Stimulated activated CD8-positive, alpha-beta memory T cell treated with anti-CD3 and anti-CD28 coated beads, Interleukin-12 subunit alpha, Interleukin-12 subunit beta, amount 100 ng/mL, for 24 hours (primary cell): Measurements from ENCODE around the gene JAZF1.
"Not testable (repeated sequence)": the region's sequence is repeated elsewhere in the genome, so short reads cannot be mapped to it uniquely, and the experiment has no call there.

Experiments used
- DNase-seq: peaks from one replicate; pipeline ENCODE4 v3.0.0-alpha.2; 2020; ENCODE audit errors: extremely low read depth

The JAZF1 gene

DNA sequence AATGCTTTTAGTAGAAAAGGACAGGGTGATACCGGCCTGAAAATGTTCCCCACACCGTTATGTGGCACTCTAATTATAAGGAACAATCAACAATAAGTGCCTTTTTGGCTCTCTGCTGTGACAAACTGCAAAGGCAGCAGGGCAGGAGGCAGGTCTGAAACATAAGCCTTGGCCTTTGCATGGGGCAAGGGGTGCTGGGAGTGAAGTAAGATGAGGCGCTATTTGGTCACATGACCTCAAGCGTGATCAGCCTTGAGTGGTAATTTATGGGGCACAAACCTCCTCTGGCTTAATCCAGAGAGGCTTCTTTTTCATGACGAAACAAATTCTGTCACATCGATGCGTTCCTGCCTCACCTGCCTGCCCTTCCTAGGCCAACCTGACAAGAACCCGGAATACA is 237.9 kb downstream of the JAZF1 start:
- DNase-seq: no peak

DNA sequence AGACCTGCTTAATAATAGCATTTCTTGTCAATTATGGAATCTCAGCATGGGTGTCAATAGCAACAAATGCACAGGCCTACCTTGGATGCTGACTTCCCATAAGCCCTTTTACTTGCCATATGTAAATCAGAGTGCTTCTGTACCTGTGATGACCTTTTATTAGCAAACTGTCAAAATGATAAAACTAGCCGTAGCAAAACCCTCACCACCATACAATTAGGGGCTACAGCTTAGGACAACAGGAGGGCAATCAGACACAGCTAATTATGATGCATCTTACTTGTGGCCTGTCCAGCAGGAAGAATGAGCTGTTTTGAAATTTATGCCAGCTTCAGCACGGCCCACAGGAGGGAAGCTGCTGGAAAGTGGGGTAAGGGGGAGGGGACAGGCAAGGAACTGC is 239.1 kb downstream of the JAZF1 start:
- no peak for DNase-seq

DNA sequence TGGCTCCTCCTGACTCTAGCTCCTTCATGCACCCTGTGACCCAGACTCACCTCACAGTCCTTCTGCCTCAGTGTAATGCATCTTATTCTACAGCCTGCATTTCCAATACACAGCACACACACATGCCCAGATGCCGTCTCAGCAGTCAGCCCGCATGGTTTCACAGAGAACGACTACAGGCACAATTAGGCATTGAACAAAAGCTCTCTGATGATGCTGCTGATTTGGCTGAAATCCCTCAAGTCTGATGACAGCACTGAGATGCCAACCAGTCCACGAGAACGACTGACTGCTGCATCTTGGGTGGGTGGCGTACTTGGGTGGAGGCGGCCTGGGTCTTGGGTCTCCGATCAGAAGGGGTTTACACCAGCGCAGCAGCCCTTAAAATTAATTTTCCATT is 240.3 kb downstream of the JAZF1 start:
- no peak for DNase-seq

DNA sequence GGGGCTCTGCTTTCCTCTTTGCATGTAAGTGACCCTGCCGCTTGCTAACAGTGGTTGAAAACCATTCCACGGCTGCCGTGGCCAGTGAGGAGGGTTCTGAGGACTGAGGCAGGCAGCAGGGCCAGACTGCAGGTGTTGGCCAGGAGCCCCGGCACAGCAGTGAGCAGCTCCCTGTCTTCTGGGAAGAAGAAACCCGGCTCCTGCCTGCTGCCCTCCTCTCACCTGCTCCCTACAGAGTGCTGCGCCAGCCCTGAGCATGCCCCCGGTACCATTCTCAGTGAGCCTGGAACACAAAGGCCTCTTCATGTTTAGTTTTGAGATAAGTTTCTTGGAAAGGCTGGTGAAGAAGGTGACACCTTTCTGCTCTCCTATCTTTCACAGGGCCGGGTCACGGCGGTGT is 240.7 kb downstream of the JAZF1 start:
- no peak for DNase-seq

DNA sequence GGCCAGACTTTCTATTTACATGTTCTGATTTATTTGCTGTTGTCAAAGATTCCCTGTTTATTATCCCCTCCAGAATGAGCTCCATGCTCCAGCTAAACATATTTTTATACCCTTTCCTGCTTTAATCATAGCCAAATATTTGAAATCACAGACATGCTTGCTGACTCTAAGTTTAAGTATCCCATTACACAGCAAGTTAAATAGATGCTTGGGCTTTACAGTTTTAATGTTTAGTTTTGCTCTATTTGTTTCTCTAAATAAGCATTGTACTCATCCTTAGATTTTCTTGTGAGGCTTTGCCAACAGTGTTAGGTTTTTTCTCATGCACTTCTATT is 243.9 kb downstream of the JAZF1 start:
- no peak for DNase-seq

DNA sequence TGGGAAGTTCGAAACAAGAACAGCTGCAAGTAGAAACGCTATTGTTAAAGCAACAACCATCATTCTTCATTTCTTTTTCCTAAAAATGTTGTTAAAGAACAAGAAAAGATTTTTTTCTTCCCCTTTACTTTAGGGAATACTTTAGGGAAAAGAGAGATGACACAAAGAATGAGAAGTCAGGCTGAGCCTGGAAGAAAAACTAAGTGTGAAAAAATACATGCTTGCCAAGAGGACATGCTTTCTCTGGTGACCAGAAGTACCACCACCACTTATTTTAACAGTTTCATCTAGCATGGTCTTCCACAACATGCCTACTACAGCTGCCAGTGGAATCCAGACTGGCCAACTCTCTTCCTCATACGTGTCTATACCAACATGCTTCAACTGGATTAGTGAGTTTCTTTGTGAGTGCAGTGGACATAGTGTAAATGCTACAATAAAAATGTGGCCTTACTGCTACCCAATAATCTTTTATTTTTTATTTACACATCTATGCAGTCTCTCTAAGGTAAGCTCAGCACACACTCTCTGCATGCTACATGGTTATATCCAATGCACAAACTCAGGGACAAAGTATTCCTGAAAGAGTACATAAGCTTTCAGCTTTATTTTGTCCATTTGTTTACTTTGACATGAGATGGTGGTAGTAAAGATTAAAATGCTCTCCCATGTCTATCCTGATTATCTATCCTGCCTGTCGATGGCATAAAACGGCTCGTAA is 244.4 kb downstream of the JAZF1 start:
- DNase-seq: no peak

DNA sequence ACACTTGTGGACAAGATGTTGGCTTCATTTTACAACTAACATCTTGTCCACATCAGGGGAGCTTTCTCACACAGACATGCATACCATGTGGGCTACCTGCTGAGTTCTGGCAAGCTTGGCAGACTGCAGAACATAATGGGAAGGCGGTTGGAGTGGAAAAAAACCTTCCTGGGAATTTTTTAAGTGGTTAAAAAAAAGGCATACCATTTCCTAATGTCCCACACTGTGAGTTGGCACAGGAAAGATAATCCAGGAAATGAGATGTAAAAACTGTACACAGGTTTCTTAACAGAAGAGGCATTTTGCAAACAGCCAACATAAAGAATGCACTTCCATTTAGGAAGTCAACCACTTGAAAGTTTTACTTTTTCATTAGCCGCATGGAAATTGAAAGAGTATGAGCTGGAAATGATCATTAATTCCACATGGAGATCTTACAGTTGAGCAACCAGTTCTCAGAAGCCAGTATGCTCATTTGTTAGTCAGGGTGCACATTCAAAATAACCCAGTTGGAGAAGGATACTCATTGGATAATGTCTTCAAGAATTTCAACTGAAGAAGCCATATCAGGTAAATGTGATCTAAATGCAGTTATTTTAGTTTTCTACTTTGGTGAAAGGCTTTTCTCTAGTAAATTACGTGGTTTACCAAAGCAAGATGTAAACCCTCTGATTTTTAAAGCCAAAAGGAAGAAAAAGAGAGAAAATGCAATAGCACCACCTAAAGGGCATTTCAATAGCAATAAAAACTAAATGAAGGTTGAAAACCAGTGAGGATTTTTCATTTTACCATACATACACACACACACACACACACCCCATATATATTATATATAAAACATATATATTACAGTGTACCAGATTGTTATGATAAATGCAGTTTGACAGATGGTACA is 246.7 kb downstream of the JAZF1 start:
- no peak for DNase-seq

DNA sequence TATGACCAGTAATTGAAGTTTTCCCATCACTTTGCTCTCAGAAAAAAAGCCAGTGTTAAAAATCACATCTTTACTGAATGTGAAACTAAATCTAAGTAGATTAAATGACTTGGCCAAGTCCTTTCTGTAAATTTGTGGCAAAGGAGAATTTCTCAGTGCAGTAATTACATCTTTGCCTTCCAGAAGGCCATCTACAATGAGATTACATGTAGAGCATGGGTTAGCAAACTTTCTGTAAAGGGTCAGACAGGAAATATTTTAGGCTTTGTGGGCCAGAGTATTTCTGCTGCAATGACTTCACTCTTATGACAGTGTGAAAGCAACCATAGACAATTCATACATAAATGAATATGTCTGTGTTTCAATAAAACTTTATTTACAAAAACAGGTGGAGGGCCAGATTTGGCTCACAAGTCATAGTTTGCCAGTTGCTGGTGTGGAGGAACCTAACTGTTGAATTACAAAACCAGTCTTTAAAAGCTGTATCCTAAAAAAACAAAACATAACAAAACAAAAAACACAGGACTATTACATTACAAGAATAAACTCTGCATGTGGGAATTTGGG is 249.6 kb downstream of the JAZF1 start:
- DNase-seq: no peak

DNA sequence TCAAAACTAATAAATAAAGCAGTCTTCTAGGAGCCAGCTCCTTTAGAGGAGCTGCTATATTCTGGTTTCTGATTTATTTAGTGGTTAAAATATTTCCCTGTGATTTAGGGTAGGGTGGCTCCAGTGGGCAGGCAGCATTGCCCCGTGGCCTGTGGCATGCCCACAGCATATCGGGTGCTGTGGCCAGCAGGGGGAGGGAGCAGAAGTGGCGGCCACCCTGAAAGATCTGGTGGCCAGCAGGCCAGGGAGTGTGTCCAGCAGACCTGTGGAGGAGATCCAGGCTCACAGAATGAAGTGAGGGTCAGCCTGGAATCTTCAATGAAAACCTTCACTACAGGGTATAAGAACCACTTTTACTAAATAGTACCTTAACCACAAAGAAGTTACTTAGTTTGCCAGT is 251.5 kb downstream of the JAZF1 start:
- DNase-seq: no peak

DNA sequence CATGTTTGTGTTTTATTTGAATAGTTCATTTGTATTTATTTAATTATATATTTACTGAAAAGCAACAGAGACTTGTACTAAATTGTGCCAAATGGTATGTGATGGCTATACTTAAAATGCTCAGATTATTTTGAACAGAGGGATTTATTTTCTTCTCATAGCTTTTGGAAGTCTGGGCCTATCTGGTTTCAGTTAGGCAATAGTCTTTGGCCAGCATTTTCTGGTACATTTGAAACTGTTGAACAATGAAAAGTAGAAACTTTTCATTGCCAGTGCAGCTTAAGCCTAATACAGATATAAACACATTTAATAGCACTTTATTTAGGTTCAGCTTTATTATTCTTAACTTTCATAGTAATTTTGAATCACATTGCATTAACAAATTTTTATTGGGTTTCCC is 252.6 kb downstream of the JAZF1 start:
- no peak for DNase-seq

DNA sequence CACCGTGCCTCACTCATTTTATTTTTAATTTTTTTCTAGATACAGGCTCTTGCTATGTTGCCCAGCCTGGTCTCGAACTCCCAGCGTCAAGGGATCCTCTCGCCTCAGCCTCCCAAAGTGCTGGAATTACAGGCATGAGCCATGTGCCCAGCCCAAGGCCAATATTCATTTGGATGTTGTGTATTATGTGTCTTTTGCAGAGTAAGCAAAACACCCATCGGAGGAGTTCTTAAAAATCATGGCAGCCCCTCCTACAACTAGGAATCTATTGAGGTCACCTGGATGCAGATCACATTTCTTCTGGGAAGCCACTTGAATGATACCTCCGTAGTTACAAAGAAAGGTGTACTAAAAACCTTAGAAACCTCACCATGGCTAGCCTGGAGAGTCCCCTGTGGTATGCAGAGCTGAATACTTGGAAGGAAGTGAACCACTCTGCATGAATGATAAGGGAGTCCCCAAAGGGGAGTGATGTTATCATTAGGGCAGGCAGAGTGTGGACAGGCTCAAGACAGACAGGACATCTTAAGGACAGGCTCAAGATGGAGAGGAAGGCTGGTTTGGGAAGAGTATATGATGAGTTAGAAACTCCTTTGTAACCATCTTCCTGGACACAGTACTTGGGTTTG is 254.9 kb downstream of the JAZF1 start:
- no peak for DNase-seq

DNA sequence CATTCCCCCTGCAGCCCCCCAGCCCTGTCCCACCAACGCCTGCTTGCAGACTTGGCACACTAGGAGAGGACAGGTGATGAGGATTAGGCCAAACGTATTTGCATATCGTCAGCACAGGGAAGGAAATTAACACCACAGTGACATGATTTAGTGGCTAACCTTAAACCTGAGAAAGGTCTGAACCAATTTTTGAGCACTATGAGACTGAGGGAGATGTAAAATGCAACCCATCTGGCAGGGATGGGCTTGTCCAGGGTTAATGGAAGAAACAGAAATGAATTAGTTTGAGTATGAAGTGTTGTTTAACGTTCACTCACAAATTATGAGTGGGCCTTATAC is 257.0 kb downstream of the JAZF1 start:
- no peak for DNase-seq

DNA sequence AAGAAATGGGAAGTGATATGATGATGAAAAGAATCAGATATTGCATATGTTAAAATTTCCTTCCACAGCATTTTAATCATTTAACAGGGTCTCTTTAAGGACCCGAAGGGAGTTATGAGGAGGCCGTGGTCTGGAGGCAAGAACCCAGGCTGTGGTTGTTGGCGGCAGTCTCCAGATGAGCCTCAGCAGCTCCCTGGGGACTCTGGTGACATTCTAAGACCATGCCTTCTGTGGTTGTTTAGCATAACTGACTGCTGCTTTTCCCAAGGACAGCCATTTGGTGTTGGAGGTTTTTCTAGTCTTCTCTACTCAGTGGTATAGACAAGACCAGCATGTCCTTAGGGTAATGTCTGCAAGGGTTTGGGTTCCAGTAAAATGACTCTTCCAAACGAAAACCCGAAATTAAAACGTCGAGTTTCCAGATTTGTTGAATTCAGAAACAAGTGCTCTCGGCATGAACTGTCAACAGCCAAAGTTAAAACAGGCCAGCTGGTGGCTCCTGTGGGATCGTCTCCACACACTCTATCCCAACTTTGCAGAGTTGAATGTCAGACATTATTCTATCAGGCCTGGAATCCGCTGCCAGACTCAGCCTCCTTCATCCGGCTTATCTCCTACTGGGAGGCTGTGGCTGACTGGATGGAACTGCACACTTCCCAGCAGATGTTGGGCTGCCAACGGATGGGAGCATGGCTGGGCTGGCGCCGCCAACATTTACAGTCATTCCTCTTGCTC is 257.5 kb downstream of the JAZF1 start:
- DNase-seq: no peak

DNA sequence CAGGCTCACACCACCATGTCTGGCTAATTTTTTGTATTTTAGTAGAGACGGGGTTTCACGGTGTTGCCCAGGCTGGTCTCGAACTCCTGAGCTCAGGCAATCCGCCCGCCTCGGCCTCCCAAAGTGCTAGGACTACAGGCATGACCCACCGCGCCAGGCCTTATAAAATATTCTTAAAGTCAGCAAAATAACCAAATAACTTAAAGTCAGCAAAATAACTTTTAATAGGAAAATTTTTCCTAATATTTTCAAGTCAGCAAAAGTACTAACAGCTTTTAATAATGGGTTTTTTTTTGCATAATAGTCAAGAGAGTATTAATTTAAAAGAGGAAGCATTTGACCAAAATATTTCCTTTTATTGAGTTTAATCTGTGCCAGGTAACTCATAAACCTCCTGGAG is 258.2 kb downstream of the JAZF1 start:
- not testable (repeated sequence) for DNase-seq

DNA sequence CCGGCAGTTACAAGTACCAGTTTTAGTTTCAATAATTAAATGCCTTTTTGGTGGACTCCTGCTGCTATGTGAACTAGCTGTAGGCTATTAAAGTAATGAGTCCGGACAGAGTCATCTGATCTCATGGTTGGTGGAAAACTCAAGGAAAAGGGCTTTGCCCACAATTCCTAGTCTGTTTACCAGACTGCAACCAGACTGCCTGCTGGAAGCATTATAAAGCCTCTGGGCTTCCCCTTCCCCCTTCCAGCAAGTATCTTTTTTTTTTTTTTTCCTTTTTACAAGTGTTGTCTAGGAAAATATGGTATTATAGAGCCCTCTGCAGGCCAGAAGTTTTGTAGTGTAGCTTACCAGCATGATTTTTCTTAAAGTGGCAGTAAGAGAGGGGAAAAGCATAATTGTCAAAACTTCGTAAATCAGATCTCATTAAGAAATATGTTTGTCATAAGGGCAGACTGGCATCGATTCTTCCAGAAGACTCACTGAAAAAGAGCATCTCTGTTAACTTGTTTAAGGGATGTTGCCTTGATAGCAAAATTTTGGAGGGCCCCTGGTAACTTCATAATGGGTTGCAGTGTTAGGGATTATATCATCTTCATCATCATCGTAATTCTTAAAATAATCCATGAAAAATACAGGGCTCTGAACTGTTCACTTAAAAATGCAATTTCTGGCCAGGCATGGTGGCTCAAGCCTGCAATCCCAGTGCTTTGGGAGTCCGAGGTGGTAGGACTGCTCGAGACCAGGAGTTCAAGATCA is 259.3 kb downstream of the JAZF1 start:
- no peak for DNase-seq

DNA sequence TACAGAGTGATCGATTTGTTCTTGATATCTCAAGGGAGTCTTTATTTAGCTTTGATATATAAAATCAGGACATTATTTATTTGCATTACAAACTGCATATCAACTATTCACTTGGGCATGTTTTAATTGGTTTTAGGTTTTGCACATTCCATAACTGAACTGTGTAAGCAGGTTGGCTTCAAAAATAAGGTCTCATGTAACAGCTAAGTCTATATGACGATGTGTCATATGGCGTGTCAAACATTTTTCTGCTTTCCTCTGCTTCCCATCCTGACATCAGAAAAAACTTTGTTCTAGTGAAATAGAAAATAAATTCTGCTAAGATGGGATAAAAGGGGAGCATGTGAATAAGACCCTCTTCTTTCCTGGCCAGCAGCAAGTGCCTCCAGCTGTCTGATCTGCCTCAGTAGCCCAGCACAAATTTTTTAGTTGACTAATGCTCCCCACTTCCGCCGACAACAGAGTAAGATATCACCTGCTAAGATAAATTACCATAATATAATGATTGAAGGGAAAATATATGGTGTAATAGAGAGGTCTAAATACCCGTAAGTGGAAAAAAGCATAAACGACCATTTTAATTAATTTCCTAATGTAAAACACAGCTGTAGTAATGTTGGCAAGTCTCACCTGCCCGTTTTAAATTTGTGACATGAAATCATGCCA is 260.2 kb downstream of the JAZF1 start:
- DNase-seq: no peak

DNA sequence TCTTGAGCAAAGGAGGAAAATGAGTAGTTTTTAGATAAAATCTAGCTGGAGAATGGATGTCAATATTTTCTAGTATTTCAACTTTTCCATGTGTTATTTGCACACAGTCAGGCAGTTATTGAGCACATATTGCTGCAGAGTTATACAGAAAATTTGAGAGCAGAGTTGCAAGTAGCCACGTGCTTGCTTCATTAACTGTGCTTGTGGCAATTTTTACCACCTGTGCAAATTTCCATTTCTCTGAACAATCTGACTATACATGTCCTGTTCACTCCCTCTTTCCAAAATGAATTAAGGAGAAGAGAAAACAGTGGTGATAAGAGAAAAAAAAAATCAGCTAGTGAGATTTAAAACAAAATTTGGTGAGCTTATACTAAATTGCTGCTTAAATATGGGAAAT is 262.1 kb downstream of the JAZF1 start:
- DNase-seq: no peak

DNA sequence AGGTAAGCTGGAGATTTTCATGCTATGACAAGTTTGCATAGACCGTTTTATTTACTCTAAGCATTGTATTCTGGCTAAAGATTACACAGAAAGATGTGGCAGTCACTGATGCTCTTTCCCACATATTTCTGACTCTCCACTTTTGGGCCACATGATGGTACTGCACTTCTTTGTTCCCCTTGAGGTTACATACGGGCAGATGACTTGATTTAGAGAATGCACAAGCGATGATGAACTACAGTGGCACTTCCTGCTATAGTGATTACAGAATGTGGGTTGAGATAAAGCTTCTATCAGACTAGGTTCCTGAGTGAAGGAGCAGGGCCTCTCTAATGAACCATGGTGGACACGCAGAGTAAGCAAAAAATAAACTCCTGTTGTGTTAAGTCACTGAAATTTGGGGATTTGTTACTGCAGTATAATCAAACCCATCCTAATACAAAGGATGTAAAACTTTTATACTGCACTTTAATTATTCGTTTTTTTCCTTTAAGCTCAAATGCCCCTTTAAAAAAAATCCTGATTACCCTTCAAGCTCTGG is 262.8 kb downstream of the JAZF1 start:
- no peak for DNase-seq

DNA sequence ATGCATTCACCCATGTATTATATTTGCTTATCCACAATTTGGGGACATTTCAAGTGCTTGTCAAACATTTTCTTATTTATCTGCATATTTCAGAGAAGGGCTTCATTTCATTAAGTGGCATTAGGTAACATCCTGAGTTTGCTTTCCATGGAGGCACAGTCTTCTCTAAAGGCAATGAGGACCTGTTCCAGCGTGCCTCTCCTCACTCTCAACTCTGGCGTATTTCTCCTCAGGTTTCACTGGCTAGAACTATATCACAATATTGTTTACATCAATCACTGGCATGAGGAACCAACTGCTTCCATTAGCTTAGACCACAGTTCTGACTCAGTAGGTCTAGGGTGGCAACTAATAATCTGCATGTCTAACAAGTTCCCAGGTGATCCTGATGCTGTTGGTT is 263.5 kb downstream of the JAZF1 start:
- no peak for DNase-seq

DNA sequence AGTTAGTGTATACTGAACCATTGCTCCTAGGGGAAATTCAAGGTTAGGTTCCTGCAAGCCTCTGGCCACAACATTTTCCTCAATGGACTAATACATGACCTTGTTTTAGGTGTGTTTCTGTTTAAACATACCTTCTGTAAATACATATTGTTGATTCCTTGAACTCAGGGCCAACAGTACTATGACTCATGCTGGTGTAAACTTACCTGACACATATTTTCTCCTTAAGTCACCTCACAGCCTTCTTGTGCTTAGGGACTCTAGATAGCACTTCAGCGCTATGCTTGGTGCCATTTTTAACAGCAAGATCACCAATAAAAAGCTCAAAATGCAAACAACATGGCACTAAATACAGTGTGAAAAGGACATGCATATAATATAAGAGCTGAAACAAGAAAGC is 264.2 kb downstream of the JAZF1 start:
- no peak for DNase-seq

DNA sequence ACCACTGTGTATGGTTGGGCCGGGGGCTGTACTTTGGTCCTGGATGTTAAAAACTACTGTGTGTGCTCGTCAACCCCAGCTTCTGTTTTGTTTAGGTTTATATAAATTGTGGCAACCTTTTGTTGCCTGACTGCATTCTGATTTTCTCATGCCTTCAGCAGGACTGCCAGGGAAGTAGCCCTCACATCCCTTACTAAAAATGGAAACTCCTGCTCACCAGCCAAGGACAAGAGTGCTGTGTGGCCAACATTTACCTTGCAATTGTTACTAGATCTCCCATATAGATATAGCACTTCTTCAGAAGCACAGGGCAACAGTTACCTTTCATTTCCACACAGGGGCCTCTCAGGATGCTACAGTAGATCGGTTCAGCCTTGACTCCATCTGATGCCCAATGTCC is 266.2 kb downstream of the JAZF1 start:
- DNase-seq: no peak
